ENCODE data around the gene LTA4H.

The LTA4H gene

DNA sequence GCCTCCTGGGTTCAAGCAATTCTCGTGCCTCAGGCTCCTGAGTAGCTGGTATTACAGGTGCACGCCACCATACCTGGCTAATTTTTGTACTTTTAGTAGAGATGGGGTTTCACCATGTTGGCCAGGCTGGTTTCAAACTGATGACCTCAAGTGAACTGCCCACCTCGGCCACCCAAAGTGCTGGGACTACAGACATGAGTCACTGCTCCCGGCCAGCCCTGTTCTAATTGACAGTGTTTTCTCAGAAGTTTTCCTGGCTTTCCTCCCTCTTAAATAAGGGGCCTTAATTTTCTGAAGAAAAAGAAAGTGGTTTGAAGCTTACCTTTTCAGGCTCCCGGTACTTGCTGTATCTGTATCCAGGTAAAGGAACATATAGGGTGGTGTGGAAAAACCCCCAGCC, 40.9 kb downstream of the LTA4H start (continued):
- TF ChIP-seq, protein P1, sequence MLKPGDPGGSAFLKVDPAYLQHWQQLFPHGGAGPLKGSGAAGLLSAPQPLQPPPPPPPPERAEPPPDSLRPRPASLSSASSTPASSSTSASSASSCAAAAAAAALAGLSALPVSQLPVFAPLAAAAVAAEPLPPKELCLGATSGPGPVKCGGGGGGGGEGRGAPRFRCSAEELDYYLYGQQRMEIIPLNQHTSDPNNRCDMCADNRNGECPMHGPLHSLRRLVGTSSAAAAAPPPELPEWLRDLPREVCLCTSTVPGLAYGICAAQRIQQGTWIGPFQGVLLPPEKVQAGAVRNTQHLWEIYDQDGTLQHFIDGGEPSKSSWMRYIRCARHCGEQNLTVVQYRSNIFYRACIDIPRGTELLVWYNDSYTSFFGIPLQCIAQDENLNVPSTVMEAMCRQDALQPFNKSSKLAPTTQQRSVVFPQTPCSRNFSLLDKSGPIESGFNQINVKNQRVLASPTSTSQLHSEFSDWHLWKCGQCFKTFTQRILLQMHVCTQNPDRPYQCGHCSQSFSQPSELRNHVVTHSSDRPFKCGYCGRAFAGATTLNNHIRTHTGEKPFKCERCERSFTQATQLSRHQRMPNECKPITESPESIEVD (tag by site-specific recombination; IDR thresholded peaks at IDR 0.05) = no peak
- no peak for TF ChIP-seq ZNF16 (tag by site-specific recombination; IDR thresholded peaks at IDR 0.05; ENCODE audit: low read depth)

DNA sequence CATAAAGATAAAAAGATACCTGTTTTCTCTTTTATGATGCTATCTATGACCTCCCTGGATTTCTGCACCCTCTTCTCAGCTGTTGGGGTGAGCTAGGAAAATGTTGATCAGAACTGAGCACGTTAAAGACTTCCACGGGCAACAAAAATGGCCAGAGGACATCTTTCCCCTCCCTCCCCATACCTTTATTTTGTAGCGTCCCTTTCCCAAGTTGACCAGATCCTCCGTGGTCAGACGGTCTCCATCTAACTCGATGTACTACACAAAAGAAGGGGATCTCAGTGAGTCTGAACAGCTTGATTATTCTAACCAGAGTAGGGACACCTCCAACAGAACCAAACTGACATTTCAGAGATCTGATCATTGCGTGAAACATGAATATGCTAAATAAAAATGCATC, 41.5 kb downstream of the LTA4H start:
- CTCF ChIA-PET = interaction anchor here (0.6 to 2.0 kb wide), 2 partner anchors 75 to 103 kb away, joined by 3 to 8 read pairs; no protein-coding TSS in a partner anchor
- TF ChIP-seq SP3 (tag by site-specific recombination; IDR thresholded peaks at IDR 0.05) (no peak), GLIS2 (tag by site-specific recombination; IDR thresholded peaks at IDR 0.05) (no peak), ZNF140 (tag by site-specific recombination; IDR thresholded peaks at IDR 0.05) (no peak), ZNF530 (tag by site-specific recombination; IDR thresholded peaks at IDR 0.05; ENCODE audit: low read depth) (no peak), KLF1 (tag by site-specific recombination; IDR thresholded peaks at IDR 0.05) (no peak), ZBTB26 (tag by site-specific recombination; optimal IDR thresholded peaks at IDR 0.05) (no peak)

DNA sequence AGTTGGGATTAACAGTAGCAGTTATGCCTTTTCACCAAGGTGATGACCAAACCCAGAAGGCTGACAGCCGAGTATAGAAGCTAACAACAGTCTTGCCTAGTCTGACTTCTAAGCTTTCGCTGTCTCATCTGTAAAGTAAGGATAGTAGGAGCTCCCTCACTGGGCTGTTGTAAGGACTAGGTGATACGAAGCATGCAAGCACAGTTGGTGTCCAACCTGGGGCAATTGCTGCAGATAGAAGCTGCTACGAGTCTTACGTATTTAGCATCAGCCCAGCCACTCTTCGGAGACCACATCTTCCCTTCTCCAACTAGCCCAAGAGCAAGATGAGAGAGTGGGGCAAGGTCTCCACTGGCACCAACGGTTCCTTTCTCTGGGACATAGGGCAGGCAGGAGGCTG, 45.3 kb downstream of the LTA4H start:
- H3K4me1 ChIP-seq (ENCODE audit: control insufficient read depth, insufficient read depth, low read length) = no peaks in the 10 kb centered on the region
- H3K9me3 ChIP-seq (ENCODE audit: control insufficient read depth, insufficient read depth, low read depth, low read length) = no peaks in the 10 kb centered on the region
- TF ChIP-seq ZNF560 (tag by site-specific recombination; IDR thresholded peaks at IDR 0.05; ENCODE audit: borderline replicate concordance) (no peak), ZNF366 (tag by site-specific recombination; conservative IDR thresholded peaks at IDR 0.05) (no peak), ZNF138 (tag by site-specific recombination; IDR thresholded peaks at IDR 0.05; ENCODE audit: borderline replicate concordance) (no peak), EGR2 (tag by site-specific recombination; IDR thresholded peaks at IDR 0.05; ENCODE audit: low read depth) (no peak), ZNF473 (tag by site-specific recombination; IDR thresholded peaks at IDR 0.05) (no peak), ZNF266 (tag by site-specific recombination; IDR thresholded peaks at IDR 0.05; ENCODE audit: low read depth) (no peak), ZNF37A (tag by site-specific recombination; IDR thresholded peaks at IDR 0.05) (no peak), KLF16 (tag by site-specific recombination; IDR thresholded peaks at IDR 0.05) (no peak), ZNF621 (tag by site-specific recombination; IDR thresholded peaks at IDR 0.05) (no peak), ZNF660 (tag by site-specific recombination; IDR thresholded peaks at IDR 0.05) (no peak), ZNF292 (tag by site-specific recombination; IDR thresholded peaks at IDR 0.05; ENCODE audit: borderline replicate concordance, low read depth) (no peak), ZNF561 (tag by site-specific recombination; IDR thresholded peaks at IDR 0.05; ENCODE audit: borderline replicate concordance) (no peak), ZNF571 (tag by site-specific recombination; IDR thresholded peaks at IDR 0.05) (no peak), ZNF214 (tag by site-specific recombination; IDR thresholded peaks at IDR 0.05; ENCODE audit: borderline replicate concordance) (no peak)
- H3K4me3 ChIP-seq (ENCODE audit: low read depth, low read length) = no peak overlapping the region
- H3K36me3 ChIP-seq (ENCODE audit: control insufficient read depth in 2 of 2, insufficient read depth in 1 of 2, low read length in 2 of 2) = no peaks in the 10 kb centered on the region
- H3K27ac ChIP-seq (ENCODE audit: extremely low read depth, low read depth, low read length) = no peak overlapping the region
- ChIA-PET CTCF (interaction anchor here (0.5 to 4.5 kb wide), 5 partner anchors 8 to 222 kb away, joined by 3 to 22 read pairs (median 3); no protein-coding TSS in a partner anchor), POLR2A (no interaction called here)

More for the DNA sequence above, 41.5 kb downstream of the LTA4H start:
- POLR2A ChIA-PET = no interaction called here
- H3K9me3 ChIP-seq (ENCODE audit: control insufficient read depth, insufficient read depth, low read depth, low read length) = no peaks in the 10 kb centered on the region
- H3K4me1 ChIP-seq (ENCODE audit: control insufficient read depth, insufficient read depth, low read length) = no peaks in the 10 kb centered on the region
- H3K27ac ChIP-seq (ENCODE audit: extremely low read depth, low read depth, low read length) = no peak overlapping the region
- H3K4me3 ChIP-seq (ENCODE audit: low read depth, low read length) = no peak overlapping the region
- peaks cover 0 to 5% of the 10 kb centered on the region in 2 experiments; a peak in 1 of 3 replicates for H3K36me3 ChIP-seq (ENCODE audit: control insufficient read depth in 2 of 2, insufficient read depth in 1 of 2, low read length in 2 of 2)

Measured in HEK293 (cell line).